ENCODE measurements around the gene CRIM1. TPM values are rescaled to one million over a fixed set of nuclear protein-coding genes. Genes with fewer than 3 reads are reported as not detected.

The CRIM1 gene
- total RNA-seq, 1 experiment from 2014 or later, result 292 TPM

DNA sequence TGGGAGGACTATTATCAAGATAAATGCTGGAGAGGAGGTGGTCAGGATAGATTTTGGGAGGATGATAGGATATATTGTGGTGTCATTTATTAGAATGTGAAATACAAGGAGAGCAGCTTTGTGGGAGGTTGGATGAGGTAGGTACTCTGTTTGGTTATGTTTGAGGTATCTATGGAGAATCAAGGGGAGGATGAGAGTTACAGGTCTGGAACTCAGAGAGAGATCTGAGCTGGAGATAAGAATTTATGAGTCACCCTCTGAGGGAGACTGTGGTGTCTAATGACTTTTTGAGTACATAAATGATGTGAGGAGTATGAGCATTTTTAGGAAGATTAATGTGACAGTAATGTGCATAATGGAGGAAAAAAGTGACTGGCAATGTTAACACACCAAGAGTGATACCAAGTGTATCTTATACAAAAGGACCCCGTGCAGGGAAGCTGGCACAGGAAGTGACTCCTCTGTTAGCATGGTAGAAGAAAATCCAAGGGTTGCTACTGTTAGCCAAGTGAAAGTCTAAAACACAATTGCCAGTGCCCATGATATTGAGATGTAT, 48.2 kb downstream of the CRIM1 start:
- no peaks in the 10 kb centered on the region for H3K9me3 Mint-ChIP-seq (ENCODE audit: unreplicated experiment)
- ChIA-PET POLR2A (no interaction called here), CTCF (no interaction called here)
- H3K4me3 ChIP-seq (ENCODE audit: low read depth, low read length), result no peak overlapping the region
- intact Hi-C loops (cut with micrococcal nuclease; ENCODE audit: unreplicated experiment), result loop anchor here (2.0 kb wide), 1 partner anchor 23 kb away; no protein-coding TSS in a partner anchor
- no peak overlapping the region for H3K4me3 Mint-ChIP-seq (ENCODE audit: unreplicated experiment)
- TF ChIP-seq, protein P1, sequence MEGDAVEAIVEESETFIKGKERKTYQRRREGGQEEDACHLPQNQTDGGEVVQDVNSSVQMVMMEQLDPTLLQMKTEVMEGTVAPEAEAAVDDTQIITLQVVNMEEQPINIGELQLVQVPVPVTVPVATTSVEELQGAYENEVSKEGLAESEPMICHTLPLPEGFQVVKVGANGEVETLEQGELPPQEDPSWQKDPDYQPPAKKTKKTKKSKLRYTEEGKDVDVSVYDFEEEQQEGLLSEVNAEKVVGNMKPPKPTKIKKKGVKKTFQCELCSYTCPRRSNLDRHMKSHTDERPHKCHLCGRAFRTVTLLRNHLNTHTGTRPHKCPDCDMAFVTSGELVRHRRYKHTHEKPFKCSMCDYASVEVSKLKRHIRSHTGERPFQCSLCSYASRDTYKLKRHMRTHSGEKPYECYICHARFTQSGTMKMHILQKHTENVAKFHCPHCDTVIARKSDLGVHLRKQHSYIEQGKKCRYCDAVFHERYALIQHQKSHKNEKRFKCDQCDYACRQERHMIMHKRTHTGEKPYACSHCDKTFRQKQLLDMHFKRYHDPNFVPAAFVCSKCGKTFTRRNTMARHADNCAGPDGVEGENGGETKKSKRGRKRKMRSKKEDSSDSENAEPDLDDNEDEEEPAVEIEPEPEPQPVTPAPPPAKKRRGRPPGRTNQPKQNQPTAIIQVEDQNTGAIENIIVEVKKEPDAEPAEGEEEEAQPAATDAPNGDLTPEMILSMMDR (IDR thresholded peaks at IDR 0.05; ENCODE audit: insufficient read depth in 1 of 2, low read depth in 1 of 2, low read length in 1 of 2, severe bottlenecking in 1 of 2, unreplicated experiment in 1 of 2), result no peak
- no peaks in the 10 kb centered on the region for H3K27me3 ChIP-seq (replicated peaks; ENCODE audit: control insufficient read depth, insufficient read depth, low read length)
- H3K4me1 Mint-ChIP-seq (ENCODE audit: low read depth, unreplicated experiment), result no peaks in the 10 kb centered on the region
- BruUV-seq (replicated peaks), result no TSS peak
- peaks cover 64% of the 10 kb centered on the region for H3K4me1 ChIP-seq
- no peak for DNase-seq
- no peaks in the 10 kb centered on the region for H3K27me3 Mint-ChIP-seq (ENCODE audit: insufficient read depth, unreplicated experiment)
- no peak overlapping the region for H3K27ac Mint-ChIP-seq (ENCODE audit: unreplicated experiment)
- no peaks in the 10 kb centered on the region for H3K9me3 ChIP-seq
- H3K36me3 Mint-ChIP-seq (ENCODE audit: insufficient read depth, unreplicated experiment), result peaks cover 23% of the 10 kb centered on the region
- H3K36me3 ChIP-seq (ENCODE audit: control insufficient read depth, insufficient read depth, low read length), result peaks cover 3% of the 10 kb centered on the region; the same call in 1 of the 2 replicates

GRCh38 chr2:36404318-36404717, 48.7 kb downstream of the CRIM1 start:
- Histone ChIP-seq H3K27me3 (replicated peaks; ENCODE audit: control insufficient read depth, insufficient read depth, low read length) (no peaks in the 10 kb centered on the region), H3K9me3 (no peaks in the 10 kb centered on the region), H3K36me3 (ENCODE audit: control insufficient read depth, insufficient read depth, low read length) (peaks cover 3% of the 10 kb centered on the region; the same call in 1 of the 2 replicates), H3K4me3 (ENCODE audit: low read depth, low read length) (no peak overlapping the region), H3K4me1 (peaks cover 58% of the 10 kb centered on the region)
- Mint-ChIP-seq H3K4me3 (ENCODE audit: unreplicated experiment) (no peak overlapping the region), H3K36me3 (ENCODE audit: insufficient read depth, unreplicated experiment) (peaks cover 27% of the 10 kb centered on the region), H3K4me1 (ENCODE audit: low read depth, unreplicated experiment) (no peaks in the 10 kb centered on the region), H3K27ac (ENCODE audit: unreplicated experiment) (no peak overlapping the region), H3K9me3 (ENCODE audit: unreplicated experiment) (no peaks in the 10 kb centered on the region), H3K27me3 (ENCODE audit: insufficient read depth, unreplicated experiment) (no peaks in the 10 kb centered on the region)
- DNase-seq, result no peak
- intact Hi-C loops (cut with micrococcal nuclease; ENCODE audit: unreplicated experiment), result no loop called here
- CTCF ChIA-PET, result no interaction called here
- TF ChIP-seq, protein P1 (IDR thresholded peaks at IDR 0.05; ENCODE audit: insufficient read depth in 1 of 2, low read depth in 1 of 2, low read length in 1 of 2, severe bottlenecking in 1 of 2, unreplicated experiment in 1 of 2), result no peak
- POLR2A ChIA-PET, result no interaction called here
- no TSS peak for BruUV-seq (replicated peaks)

GRCh38 chr2:36404754-36405153, 49.2 kb downstream of the CRIM1 start:
- Mint-ChIP-seq H3K36me3 (ENCODE audit: insufficient read depth, unreplicated experiment) (peaks cover 31% of the 10 kb centered on the region), H3K27ac (ENCODE audit: unreplicated experiment) (no peak overlapping the region), H3K9me3 (ENCODE audit: unreplicated experiment) (no peaks in the 10 kb centered on the region), H3K27me3 (ENCODE audit: insufficient read depth, unreplicated experiment) (no peaks in the 10 kb centered on the region), H3K4me3 (ENCODE audit: unreplicated experiment) (no peak overlapping the region), H3K4me1 (ENCODE audit: low read depth, unreplicated experiment) (peaks cover 4% of the 10 kb centered on the region)
- H3K36me3 ChIP-seq (ENCODE audit: control insufficient read depth, insufficient read depth, low read length), result peaks cover 3% of the 10 kb centered on the region; the same call in 1 of the 2 replicates
- no peaks in the 10 kb centered on the region for H3K9me3 ChIP-seq
- intact Hi-C loops (cut with micrococcal nuclease; ENCODE audit: unreplicated experiment), result no loop called here
- BruUV-seq (replicated peaks), result no TSS peak
- H3K4me1 ChIP-seq, result peaks cover 55% of the 10 kb centered on the region
- ChIA-PET POLR2A (no interaction called here), CTCF (interaction anchor here (0.6 to 1.0 kb wide), 2 partner anchors 10 to 55 kb away, joined by 3 to 6 read pairs; no protein-coding TSS in a partner anchor)
- DNase-seq, result no peak
- no peaks in the 10 kb centered on the region for H3K27me3 ChIP-seq (replicated peaks; ENCODE audit: control insufficient read depth, insufficient read depth, low read length)
- TF ChIP-seq, protein P1 (IDR thresholded peaks at IDR 0.05; ENCODE audit: insufficient read depth in 1 of 2, low read depth in 1 of 2, low read length in 1 of 2, severe bottlenecking in 1 of 2, unreplicated experiment in 1 of 2), result no peak
- H3K4me3 ChIP-seq (ENCODE audit: low read depth, low read length), result no peak overlapping the region

Data from Caco-2 (cell line).